CD14-positive monocyte (primary cell): ENCODE data around the gene PLXNB3. TPM values are rescaled to one million over a fixed set of nuclear protein-coding genes. Genes with fewer than 3 reads are reported as not detected.

Experiments used
- DNase-seq, 3 donors: peaks; one replicate each; pipeline ENCODE4 v3.0.0-alpha.2; 2011 to 2022
- H2AFZ ChIP-seq: 2 replicates; pipeline ENCODE4 v1.6.0; 2012; ENCODE audit warnings: mild to moderate bottlenecking, low read depth, low read length, inconsistent platforms; ENCODE audit not compliant: insufficient read depth, poor library complexity, severe bottlenecking
- H3K27ac ChIP-seq, 2 donors: 1 replicate in 1 of 2; 2 replicates in 1 of 2; pipeline ENCODE4 v1.5.1; 2012 to 2013; ENCODE audit warnings: low read length in 2 of 2, control low read depth in 1 of 2, inconsistent platforms in 1 of 2, low read depth in 1 of 2, mild to moderate bottlenecking in 1 of 2
- H3K27me3 ChIP-seq, 2 donors: one replicate each; pipeline versions ENCODE4 v1.6.0 to v1.6.1; 2011 to 2013; ENCODE audit warnings: low read length in 2 of 2; ENCODE audit not compliant: control insufficient read depth in 2 of 2, insufficient read depth in 2 of 2
- H3K36me3 ChIP-seq, 2 donors: replicated peaks in 1 of 2; 1 replicate in 1 of 2; 2 replicates in 1 of 2; pipeline versions ENCODE4 v1.5.1 to v1.6.1; 2012 to 2013; ENCODE audit warnings: low read length in 2 of 2, control low read depth in 1 of 2, inconsistent platforms in 1 of 2, mild to moderate bottlenecking in 1 of 2; ENCODE audit not compliant: insufficient read depth in 2 of 2, control insufficient read depth in 1 of 2
- H3K4me1 ChIP-seq, 2 donors: 1 replicate in 1 of 2; 2 replicates in 1 of 2; pipeline versions ENCODE4 v1.5.1 to v1.6.1; 2012 to 2013; ENCODE audit warnings: low read length in 2 of 2, control low read depth in 1 of 2, inconsistent platforms in 1 of 2, mild to moderate bottlenecking in 1 of 2, moderate library complexity in 1 of 2; ENCODE audit not compliant: insufficient read depth in 2 of 2, control insufficient read depth in 1 of 2
- H3K4me2 ChIP-seq: replicated peaks from 2 replicates; pipeline ENCODE3; 2012; ENCODE audit warnings: low read length, moderate library complexity, mild to moderate bottlenecking; ENCODE audit not compliant: poor library complexity, severe bottlenecking; ENCODE audit errors: extremely low read depth
- H3K4me3 ChIP-seq, 3 experiments: fragments of 200-600 bp in 1 of 3; sonication (generic) in 1 of 3; replicated peaks in 1 of 3; 1 replicate in 2 of 3; 2 replicates in 1 of 3; pipeline ENCODE4 v1.5.1; 2011 to 2013; ENCODE audit warnings: low read length in 3 of 3, mild to moderate bottlenecking in 3 of 3, control low read depth in 2 of 3, low read depth in 2 of 3, inconsistent platforms in 1 of 3, moderate library complexity in 1 of 3
- H3K79me2 ChIP-seq: 2 replicates; pipeline ENCODE4 v1.6.0; 2012; ENCODE audit warnings: mild to moderate bottlenecking, control low read depth, inconsistent platforms, low read length, moderate library complexity; ENCODE audit not compliant: insufficient read depth
- H3K9ac ChIP-seq: 2 replicates; pipeline ENCODE4 v1.6.0; 2017; ENCODE audit warnings: low read length, mild to moderate bottlenecking; ENCODE audit not compliant: insufficient read depth, poor library complexity, severe bottlenecking
- H3K9me3 ChIP-seq, 2 donors: replicated peaks in 1 of 2; 1 replicate in 1 of 2; 2 replicates in 1 of 2; pipeline versions ENCODE4 v1.5.1 to v1.6.1; 2012 to 2013; ENCODE audit warnings: low read length in 2 of 2, control low read depth in 1 of 2; ENCODE audit not compliant: control insufficient read depth in 1 of 2, insufficient read depth in 1 of 2
- H4K20me1 ChIP-seq: 2 replicates; pipeline ENCODE4 v1.6.0; 2012; ENCODE audit warnings: mild to moderate bottlenecking, low read length, control low read depth, moderate library complexity; ENCODE audit not compliant: insufficient read depth
- H3K27ac Mint-ChIP-seq, 7 donors: one replicate each; pipeline ENCODE4 v1.8.0; 2020; ENCODE audit warnings: mild to moderate bottlenecking in 7 of 7, mixed read lengths in 7 of 7, moderate library complexity in 6 of 7, inconsistent platforms in 2 of 7
- H3K27me3 Mint-ChIP-seq, 3 donors: one replicate each; pipeline ENCODE4 v1.8.0; 2021 to 2022; ENCODE audit warnings: low read depth in 3 of 3, mild to moderate bottlenecking in 3 of 3, mixed read lengths in 3 of 3, moderate library complexity in 3 of 3, inconsistent platforms in 1 of 3
- H3K36me3 Mint-ChIP-seq, 2 donors: one replicate each; pipeline ENCODE4 v1.8.0; 2020; ENCODE audit warnings: mixed read lengths in 2 of 2, inconsistent platforms in 1 of 2, mild to moderate bottlenecking in 1 of 2
- H3K4me1 Mint-ChIP-seq: one replicate; pipeline ENCODE4 v1.8.0; 2020; ENCODE audit warnings: mild to moderate bottlenecking, mixed read lengths
- H3K4me3 Mint-ChIP-seq, 2 donors: one replicate each; pipeline ENCODE4 v1.8.0; 2020; ENCODE audit warnings: mild to moderate bottlenecking in 2 of 2, mixed read lengths in 2 of 2, moderate library complexity in 1 of 2
- H3K9me3 Mint-ChIP-seq, 7 donors: one replicate each; pipeline ENCODE4 v1.8.0; 2020 to 2022; ENCODE audit warnings: mixed read lengths in 7 of 7, mild to moderate bottlenecking in 6 of 7, moderate library complexity in 6 of 7, inconsistent platforms in 2 of 7
- CTCF ChIP-seq: fragments of 200-600 bp; IDR thresholded peaks from one replicate; pipeline ENCODE4 v1.8.0; 2022; ENCODE audit warnings: antibody characterized with exemption, mild to moderate bottlenecking
- WGBS: methylation state at CpG from one replicate; pipeline ENCODE4 v1.1.5; 2013; ENCODE audit warnings: missing lambda C conversion rate; ENCODE audit not compliant: insufficient coverage; 5-methylcytosine and 5-hydroxymethylcytosine counted together
- intact Hi-C, 2 donors: fragments of 100-400 bp; cut with micrococcal nuclease; formaldehyde crosslinking; loops; one replicate each; pipeline versions ENCODE4 v1.15.0 to v1.15.1; 2023
- polyA plus RNA-seq, 3 donors: library from polyadenylated mRNA; depleted of rRNA in 1 of 3; unstranded in 2 of 3; stranded (reverse) in 1 of 3; fragments of 300-500 nt in 2 of 3; fragments of >200 nt in 1 of 3; fragmentation: Illumina TruSeq in 2 of 3; gene quantifications; 1 replicate in 2 of 3; 2 replicates in 1 of 3; pipeline ENCODE4 v1.2.3, GENCODE V29; 2012 to 2021

Gene PLXNB3
- polyA plus RNA-seq, 3 donors, result not detected

- H3K4me3 ChIP-seq, result no peak overlapping the region
- H3K4me1 Mint-ChIP-seq, result peaks cover 6% of the 10 kb centered on the region
- no peak for TF ChIP-seq CTCF
- peaks cover 0 to 48% (median 18%) of the 10 kb centered on the region in 7 donors for H3K9me3 Mint-ChIP-seq
- H3K9me3 ChIP-seq, result no peaks in the 10 kb centered on the region
- peaks cover 24 to 27% of the 10 kb centered on the region in 2 donors for H3K36me3 ChIP-seq
- DNase-seq, result no peak
- no peak overlapping the region for H3K9ac ChIP-seq
- no peaks in the 10 kb centered on the region for H3K27me3 ChIP-seq
- H3K27me3 Mint-ChIP-seq, result peaks cover 6 to 21% (median 17%) of the 10 kb centered on the region in 3 donors
- H4K20me1 ChIP-seq, result no peaks in the 10 kb centered on the region
- no peak overlapping the region for H3K27ac ChIP-seq
- H3K4me1 ChIP-seq, result peaks cover under 1 to 5% of the 10 kb centered on the region in 2 donors
- H3K27ac Mint-ChIP-seq, result no peak overlapping the region
- no peak overlapping the region for H2AFZ ChIP-seq
- H3K79me2 ChIP-seq, result peaks cover 5% of the 10 kb centered on the region
- peaks cover 17 to 35% of the 10 kb centered on the region in 2 donors for H3K36me3 Mint-ChIP-seq
- H3K4me2 ChIP-seq, result no peak overlapping the region
- no peak overlapping the region for H3K4me3 Mint-ChIP-seq
- intact Hi-C loops, result no loop called here
- 100% methylated on average over 2 of the region's 7 CpGs for WGBS
Measured at GRCh38 chrX:153800746-153801145, 36.7 kb downstream of the PLXNB3 start.

- Mint-ChIP-seq H3K27me3 (peaks cover 6 to 25% (median 17%) of the 10 kb centered on the region in 3 donors), H3K27ac (no peak overlapping the region), H3K9me3 (peaks cover 0 to 40% (median 10%) of the 10 kb centered on the region in 7 donors), H3K4me3 (no peak overlapping the region), H3K36me3 (peaks cover 13 to 30% of the 10 kb centered on the region in 2 donors), H3K4me1 (no peaks in the 10 kb centered on the region)
- H2AFZ ChIP-seq, result no peak overlapping the region
- intact Hi-C loops, result no loop called here
- H3K9ac ChIP-seq, result no peak overlapping the region
- 93% methylated on average over 5 of the region's 8 CpGs for WGBS
- TF ChIP-seq CTCF, result no peak
- H3K27me3 ChIP-seq, result no peaks in the 10 kb centered on the region
- no peak overlapping the region for H3K4me2 ChIP-seq
- H3K4me3 ChIP-seq, result no peak overlapping the region
- no peaks in the 10 kb centered on the region for H3K4me1 ChIP-seq
- no peak for DNase-seq
- no peaks in the 10 kb centered on the region for H3K79me2 ChIP-seq
- peaks cover 19 to 21% of the 10 kb centered on the region in 2 donors for H3K36me3 ChIP-seq
- no peaks in the 10 kb centered on the region for H3K9me3 ChIP-seq
- no peak overlapping the region for H3K27ac ChIP-seq
- no peaks in the 10 kb centered on the region for H4K20me1 ChIP-seq
Measured at GRCh38 chrX:153801669-153802068, 37.6 kb downstream of the PLXNB3 start.
